ENCODE measurements around the gene IKZF2.

The IKZF2 gene

DNA sequence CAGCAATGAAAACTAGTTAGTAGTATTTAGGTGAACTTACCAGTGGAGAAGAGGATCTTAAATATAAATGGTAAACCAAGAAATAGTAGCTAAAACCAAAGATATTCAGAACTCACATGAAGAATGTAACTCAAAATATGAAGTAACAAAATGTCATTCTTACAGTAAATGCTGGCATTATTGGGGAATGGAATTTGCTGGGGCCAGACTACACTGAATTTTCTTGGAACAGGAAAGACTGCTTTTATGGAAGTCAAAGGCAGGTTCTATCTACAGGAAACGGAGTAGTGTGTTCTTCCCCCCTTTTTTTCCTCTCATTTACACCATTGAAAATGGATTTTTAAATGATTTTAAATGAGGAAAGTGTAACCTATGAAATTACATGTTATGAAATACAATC lies 188.7 kb downstream of the IKZF2 start:
- Histone ChIP-seq H3F3A (ENCODE audit: low read depth) (peaks cover 25% of the 10 kb centered on the region), H2AFZ (ENCODE audit: low read length) (no peak overlapping the region), H3K4me3 (ENCODE audit: low read length, poor library complexity, severe bottlenecking) (no peak overlapping the region), H3K9me2 (replicated peaks; ENCODE audit: low read depth, low read length) (no peaks in the 10 kb centered on the region), H3K9me3 (ENCODE audit: insufficient read depth, low read depth, low read length) (no peaks in the 10 kb centered on the region), H3K79me2 (ENCODE audit: insufficient read depth, low read length) (peaks cover 19% of the 10 kb centered on the region), H3K4me1 (ENCODE audit: insufficient read depth, low read length, poor library complexity, severe bottlenecking) (peaks cover 67% of the 10 kb centered on the region), H3K4me2 (ENCODE audit: low read depth, low read length, poor library complexity, severe bottlenecking) (no peak overlapping the region), H4K20me1 (ENCODE audit: insufficient read depth, low read length, poor library complexity, severe bottlenecking) (no peaks in the 10 kb centered on the region), H3K9ac (ENCODE audit: low read depth, low read length, poor library complexity, severe bottlenecking) (no peak overlapping the region), H3K36me3 (ENCODE audit: insufficient read depth, low read length) (peaks cover 5% of the 10 kb centered on the region; the same call in 1 of the 2 replicates), H3K27me3 (ENCODE audit: insufficient read depth, low read length, poor library complexity, severe bottlenecking) (no peaks in the 10 kb centered on the region)
- TF ChIP-seq EZH2phosphoT487 (IDR thresholded peaks at IDR 0.05; ENCODE audit: borderline replicate concordance): no peak
- TF ChIP-seq, protein P1, sequence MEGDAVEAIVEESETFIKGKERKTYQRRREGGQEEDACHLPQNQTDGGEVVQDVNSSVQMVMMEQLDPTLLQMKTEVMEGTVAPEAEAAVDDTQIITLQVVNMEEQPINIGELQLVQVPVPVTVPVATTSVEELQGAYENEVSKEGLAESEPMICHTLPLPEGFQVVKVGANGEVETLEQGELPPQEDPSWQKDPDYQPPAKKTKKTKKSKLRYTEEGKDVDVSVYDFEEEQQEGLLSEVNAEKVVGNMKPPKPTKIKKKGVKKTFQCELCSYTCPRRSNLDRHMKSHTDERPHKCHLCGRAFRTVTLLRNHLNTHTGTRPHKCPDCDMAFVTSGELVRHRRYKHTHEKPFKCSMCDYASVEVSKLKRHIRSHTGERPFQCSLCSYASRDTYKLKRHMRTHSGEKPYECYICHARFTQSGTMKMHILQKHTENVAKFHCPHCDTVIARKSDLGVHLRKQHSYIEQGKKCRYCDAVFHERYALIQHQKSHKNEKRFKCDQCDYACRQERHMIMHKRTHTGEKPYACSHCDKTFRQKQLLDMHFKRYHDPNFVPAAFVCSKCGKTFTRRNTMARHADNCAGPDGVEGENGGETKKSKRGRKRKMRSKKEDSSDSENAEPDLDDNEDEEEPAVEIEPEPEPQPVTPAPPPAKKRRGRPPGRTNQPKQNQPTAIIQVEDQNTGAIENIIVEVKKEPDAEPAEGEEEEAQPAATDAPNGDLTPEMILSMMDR (conservative IDR thresholded peaks at IDR 0.05; ENCODE audit: low read length): no peak

DNA sequence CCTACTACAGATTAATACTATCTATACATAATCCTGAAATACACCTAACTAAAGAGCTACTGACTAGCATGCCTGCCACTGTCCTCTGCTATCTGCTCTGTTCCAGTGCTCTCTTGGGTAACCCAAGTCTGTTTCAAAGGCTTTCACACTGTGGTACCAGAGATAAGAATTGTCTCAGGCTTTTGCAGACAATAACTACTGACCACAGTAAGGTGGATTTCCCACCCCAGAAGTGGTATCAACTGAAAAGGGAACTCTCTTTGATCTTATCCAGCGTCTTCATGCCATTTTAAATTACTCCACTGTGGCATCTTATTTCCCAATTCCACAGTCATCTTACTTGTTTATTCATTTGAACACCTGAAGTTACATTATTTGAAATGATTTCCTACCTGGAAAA lies 190.2 kb downstream of the IKZF2 start:
- Histone ChIP-seq H3K4me2 (ENCODE audit: low read depth, low read length, poor library complexity, severe bottlenecking) (peak overlapping the region; percentile 74), H3K9me2 (replicated peaks; ENCODE audit: low read depth, low read length) (no peaks in the 10 kb centered on the region), H4K20me1 (ENCODE audit: insufficient read depth, low read length, poor library complexity, severe bottlenecking) (no peaks in the 10 kb centered on the region), H3K9me3 (ENCODE audit: insufficient read depth, low read depth, low read length) (no peaks in the 10 kb centered on the region), H3K36me3 (ENCODE audit: insufficient read depth, low read length) (peaks cover 5% of the 10 kb centered on the region; the same call in 1 of the 2 replicates), H3K4me3 (ENCODE audit: low read length, poor library complexity, severe bottlenecking) (peak overlapping the region; percentile 2), H2AFZ (ENCODE audit: low read length) (no peak overlapping the region), H3K9ac (ENCODE audit: low read depth, low read length, poor library complexity, severe bottlenecking) (peak overlapping the region; percentile 85), H3K27me3 (ENCODE audit: insufficient read depth, low read length, poor library complexity, severe bottlenecking) (no peaks in the 10 kb centered on the region), H3K4me1 (ENCODE audit: insufficient read depth, low read length, poor library complexity, severe bottlenecking) (peaks cover 72% of the 10 kb centered on the region), H3F3A (ENCODE audit: low read depth) (peaks cover 33% of the 10 kb centered on the region), H3K79me2 (ENCODE audit: insufficient read depth, low read length) (peaks cover 24% of the 10 kb centered on the region)
- no peak for TF ChIP-seq EZH2phosphoT487 (IDR thresholded peaks at IDR 0.05; ENCODE audit: borderline replicate concordance)
- TF ChIP-seq, protein P1 (conservative IDR thresholded peaks at IDR 0.05; ENCODE audit: low read length): no peak

DNA sequence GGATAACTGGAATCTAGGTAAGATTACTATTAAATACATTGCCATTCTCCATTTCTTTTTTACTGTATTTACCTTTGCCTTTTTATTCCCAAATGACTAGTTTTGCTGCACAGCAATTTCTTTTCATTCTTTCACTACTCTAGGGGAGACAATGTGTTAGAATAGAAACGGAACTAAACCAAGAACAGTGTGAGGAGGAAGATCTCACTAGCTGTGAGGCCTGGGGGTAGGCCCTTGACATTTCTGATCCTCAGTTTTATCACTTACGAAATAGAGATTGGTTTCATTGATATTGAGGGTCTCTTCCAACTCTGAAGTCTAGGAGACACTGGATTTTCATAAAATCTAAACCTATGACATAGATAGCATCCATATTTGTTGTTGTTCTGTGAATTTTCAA lies 191.1 kb downstream of the IKZF2 start:
- peak overlapping the region; percentile 74 for H3K4me2 ChIP-seq (ENCODE audit: low read depth, low read length, poor library complexity, severe bottlenecking)
- H3K4me1 ChIP-seq (ENCODE audit: insufficient read depth, low read length, poor library complexity, severe bottlenecking): peaks cover 81% of the 10 kb centered on the region
- peaks cover 5% of the 10 kb centered on the region; the same call in 1 of the 2 replicates for H3K36me3 ChIP-seq (ENCODE audit: insufficient read depth, low read length)
- H3K9me2 ChIP-seq (replicated peaks; ENCODE audit: low read depth, low read length): no peaks in the 10 kb centered on the region
- TF ChIP-seq, protein P1 (conservative IDR thresholded peaks at IDR 0.05; ENCODE audit: low read length): no peak
- TF ChIP-seq EZH2phosphoT487 (IDR thresholded peaks at IDR 0.05; ENCODE audit: borderline replicate concordance): no peak
- no peak overlapping the region for H2AFZ ChIP-seq (ENCODE audit: low read length)
- no peaks in the 10 kb centered on the region for H3K9me3 ChIP-seq (ENCODE audit: insufficient read depth, low read depth, low read length)
- no peaks in the 10 kb centered on the region for H4K20me1 ChIP-seq (ENCODE audit: insufficient read depth, low read length, poor library complexity, severe bottlenecking)
- peak overlapping the region; percentile 2 for H3K4me3 ChIP-seq (ENCODE audit: low read length, poor library complexity, severe bottlenecking)
- H3K27me3 ChIP-seq (ENCODE audit: insufficient read depth, low read length, poor library complexity, severe bottlenecking): no peaks in the 10 kb centered on the region
- peak overlapping the region; percentile 85 for H3K9ac ChIP-seq (ENCODE audit: low read depth, low read length, poor library complexity, severe bottlenecking)
- peaks cover 33% of the 10 kb centered on the region for H3F3A ChIP-seq (ENCODE audit: low read depth)
- peaks cover 29% of the 10 kb centered on the region for H3K79me2 ChIP-seq (ENCODE audit: insufficient read depth, low read length)
